Measurements from ENCODE around the gene AFAP1. TPM values are rescaled to one million over a fixed set of nuclear protein-coding genes. Genes with fewer than 3 reads are reported as not detected.

The AFAP1 gene
- polyA plus RNA-seq, 3 donors = not detected

- Histone ChIP-seq H3K36me3 (replicated peaks in 1 of 2; ENCODE audit: control insufficient read depth in 1 of 2, insufficient read depth in 2 of 2, low read length in 2 of 2) (no peaks in the 10 kb centered on the region), H3K4me3 (replicated peaks in 1 of 3; ENCODE audit: low read depth in 2 of 3, low read length in 3 of 3) (no peak overlapping the region), H3K27ac (ENCODE audit: low read depth in 1 of 2, low read length in 2 of 2) (peak overlapping the region; percentile 59 to 65), H4K20me1 (ENCODE audit: insufficient read depth, low read length) (no peaks in the 10 kb centered on the region), H3K9me3 (replicated peaks in 1 of 2; ENCODE audit: control insufficient read depth in 1 of 2, insufficient read depth in 1 of 2, low read length in 2 of 2) (no peaks in the 10 kb centered on the region), H3K4me1 (ENCODE audit: control insufficient read depth in 1 of 2, insufficient read depth in 2 of 2, low read length in 2 of 2) (peaks cover 83% of the 10 kb centered on the region in 2 donors), H3K27me3 (ENCODE audit: control insufficient read depth in 2 of 2, insufficient read depth in 2 of 2, low read length in 2 of 2) (no peaks in the 10 kb centered on the region), H3K79me2 (ENCODE audit: insufficient read depth, low read length) (no peaks in the 10 kb centered on the region), H3K4me2 (replicated peaks; ENCODE audit: extremely low read depth, low read length, poor library complexity, severe bottlenecking) (peak overlapping the region; percentile 9), H3K9ac (ENCODE audit: insufficient read depth, low read length, poor library complexity, severe bottlenecking) (no peak overlapping the region), H2AFZ (ENCODE audit: insufficient read depth, low read depth, low read length, poor library complexity, severe bottlenecking) (no peak overlapping the region)
- no peak overlapping the region for H3K4me3 Mint-ChIP-seq
- peaks cover 2 to 3% of the 10 kb centered on the region in 2 donors for H3K36me3 Mint-ChIP-seq
- no peak for TF ChIP-seq CTCF (IDR thresholded peaks at IDR 0.05)
- H3K4me1 Mint-ChIP-seq = peaks cover 79% of the 10 kb centered on the region
- H3K27me3 Mint-ChIP-seq (ENCODE audit: low read depth in 3 of 3) = peaks cover 3 to 9% (median 9%) of the 10 kb centered on the region in 3 donors
- peaks cover 0 to 1% (median 0%) of the 10 kb centered on the region in 7 donors for H3K9me3 Mint-ChIP-seq
- intact Hi-C loops (cut with micrococcal nuclease) = no loop called here
- no peak for DNase-seq
- peak overlapping the region in 3 of 7 donors; percentile 73 to 89 (median 89) for H3K27ac Mint-ChIP-seq
- WGBS (ENCODE audit: insufficient coverage) = 95% methylated on average over 20 of the region's 20 CpGs
Measured at GRCh38 chr4:7746351-7747061, 193.2 kb downstream of the AFAP1 start.

GRCh38 chr4:7745301-7745885, 194.3 kb downstream of the AFAP1 start:
- DNase-seq = peak in 2 of 3 donors; percentile 3 to 69
- TF ChIP-seq CTCF (IDR thresholded peaks at IDR 0.05) = no peak
- H3K4me1 ChIP-seq (ENCODE audit: control insufficient read depth in 1 of 2, insufficient read depth in 2 of 2, low read length in 2 of 2) = peaks cover 79 to 80% of the 10 kb centered on the region in 2 donors
- no peaks in the 10 kb centered on the region for H4K20me1 ChIP-seq (ENCODE audit: insufficient read depth, low read length)
- H3K4me3 Mint-ChIP-seq = no peak overlapping the region
- H3K9me3 Mint-ChIP-seq = peaks cover 0 to 3% (median 0%) of the 10 kb centered on the region in 7 donors
- H3K27me3 ChIP-seq (ENCODE audit: control insufficient read depth in 2 of 2, insufficient read depth in 2 of 2, low read length in 2 of 2) = no peaks in the 10 kb centered on the region
- peaks cover 77% of the 10 kb centered on the region for H3K4me1 Mint-ChIP-seq
- peak overlapping the region in 6 of 7 donors; percentile 41 to 75 (median 68) for H3K27ac Mint-ChIP-seq
- H2AFZ ChIP-seq (ENCODE audit: insufficient read depth, low read depth, low read length, poor library complexity, severe bottlenecking) = no peak overlapping the region
- no peaks in the 10 kb centered on the region for H3K9me3 ChIP-seq (replicated peaks in 1 of 2; ENCODE audit: control insufficient read depth in 1 of 2, insufficient read depth in 1 of 2, low read length in 2 of 2)
- no peak overlapping the region for H3K9ac ChIP-seq (ENCODE audit: insufficient read depth, low read length, poor library complexity, severe bottlenecking)
- intact Hi-C loops (cut with micrococcal nuclease) = no loop called here
- H3K79me2 ChIP-seq (ENCODE audit: insufficient read depth, low read length) = no peaks in the 10 kb centered on the region
- WGBS (ENCODE audit: insufficient coverage) = 81% methylated on average over 7 of the region's 15 CpGs
- peaks cover 2 to 3% of the 10 kb centered on the region in 2 donors for H3K36me3 Mint-ChIP-seq
- peak overlapping the region in 1 of 2 donors; percentile 7 for H3K27ac ChIP-seq (ENCODE audit: low read depth in 1 of 2, low read length in 2 of 2)
- H3K4me3 ChIP-seq (replicated peaks in 1 of 3; ENCODE audit: low read depth in 2 of 3, low read length in 3 of 3) = no peak overlapping the region
- no peak overlapping the region for H3K4me2 ChIP-seq (replicated peaks; ENCODE audit: extremely low read depth, low read length, poor library complexity, severe bottlenecking)
- H3K27me3 Mint-ChIP-seq (ENCODE audit: low read depth in 3 of 3) = peaks cover 3 to 9% (median 7%) of the 10 kb centered on the region in 3 donors
- no peaks in the 10 kb centered on the region for H3K36me3 ChIP-seq (replicated peaks in 1 of 2; ENCODE audit: control insufficient read depth in 1 of 2, insufficient read depth in 2 of 2, low read length in 2 of 2)
